HG03457 (cell line): Measurements from ENCODE around the gene PEX11G.
A peak's percentile ranks its signal among the peaks of the same experiment; 100 is the strongest.

Source experiments
- ATAC-seq: cut with Tn5 transposase; IDR thresholded peaks from one replicate; pipeline ENCODE4 v1.9.1; 2021; ENCODE audit warnings: moderate number of reproducible peaks; ENCODE audit not compliant: unreplicated experiment

PEX11G gene

GRCh38 chr19:7488736-7489353 is at the start of gene PEX11G:
PEX11G (minus strand) TSS chr19:7489035; CDS start chr19:7489010, 25 bp downstream.
- ATAC-seq: peak; percentile 54

GRCh38 chr19:7535998-7536695 is 47.3 kb upstream of the PEX11G start:
- no peak for ATAC-seq

DNA sequence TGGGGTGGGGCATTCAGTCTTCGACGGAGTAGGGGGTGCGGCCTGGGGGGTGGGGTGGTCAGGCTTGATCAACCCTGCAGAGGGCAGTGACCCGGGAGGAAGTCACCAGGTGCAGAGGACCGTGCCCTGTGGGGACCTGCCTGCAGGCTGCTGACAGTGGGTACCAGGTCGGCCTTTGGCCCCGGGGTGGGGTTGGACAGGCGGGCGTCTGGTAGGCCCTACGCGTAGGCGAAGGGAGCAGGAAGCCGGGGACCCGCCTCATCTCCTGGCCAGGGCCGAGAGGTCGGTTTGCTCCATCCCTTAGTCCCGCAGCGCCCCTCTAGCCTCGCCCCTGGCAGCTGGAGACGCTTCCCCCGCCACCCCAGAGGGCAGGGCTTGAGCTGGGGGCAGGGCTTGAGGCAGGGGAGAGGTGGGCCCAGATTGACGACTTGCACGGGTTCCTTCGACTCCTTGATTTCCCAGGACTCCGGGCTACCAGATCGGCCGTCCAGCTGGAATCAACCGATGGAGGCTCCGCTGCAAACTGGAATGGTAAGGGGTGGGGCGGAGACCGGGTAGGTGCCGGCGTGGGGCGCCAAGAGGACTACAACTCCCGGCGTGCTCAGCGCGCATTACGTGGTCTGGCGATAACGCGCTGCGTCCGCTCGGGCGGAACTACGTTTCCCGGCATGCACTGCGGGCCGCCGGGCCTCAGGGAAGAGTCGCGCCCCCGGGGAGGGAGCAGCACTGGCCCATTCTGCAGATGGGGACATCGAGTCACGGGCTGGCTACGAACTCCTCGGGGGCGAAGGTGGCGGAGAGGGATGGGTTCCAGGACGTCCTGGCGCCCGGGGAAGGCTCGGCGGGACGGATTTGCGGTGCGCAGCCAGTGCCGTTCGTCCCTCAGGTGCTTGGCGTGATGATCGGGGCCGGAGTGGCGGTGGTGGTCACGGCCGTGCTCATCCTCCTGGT is 46.5 kb upstream of the PEX11G start, which contains the start of gene PNPLA6:
PNPLA6 (plus strand) TSS at position 671 of the 951 bp plus-strand sequence; CDS start at position 743, 72 bp downstream.
- peak; percentile 50 for ATAC-seq

GRCh38 chr19:7534531-7535046 is 45.8 kb upstream of the PEX11G start:
- ATAC-seq: no peak

DNA sequence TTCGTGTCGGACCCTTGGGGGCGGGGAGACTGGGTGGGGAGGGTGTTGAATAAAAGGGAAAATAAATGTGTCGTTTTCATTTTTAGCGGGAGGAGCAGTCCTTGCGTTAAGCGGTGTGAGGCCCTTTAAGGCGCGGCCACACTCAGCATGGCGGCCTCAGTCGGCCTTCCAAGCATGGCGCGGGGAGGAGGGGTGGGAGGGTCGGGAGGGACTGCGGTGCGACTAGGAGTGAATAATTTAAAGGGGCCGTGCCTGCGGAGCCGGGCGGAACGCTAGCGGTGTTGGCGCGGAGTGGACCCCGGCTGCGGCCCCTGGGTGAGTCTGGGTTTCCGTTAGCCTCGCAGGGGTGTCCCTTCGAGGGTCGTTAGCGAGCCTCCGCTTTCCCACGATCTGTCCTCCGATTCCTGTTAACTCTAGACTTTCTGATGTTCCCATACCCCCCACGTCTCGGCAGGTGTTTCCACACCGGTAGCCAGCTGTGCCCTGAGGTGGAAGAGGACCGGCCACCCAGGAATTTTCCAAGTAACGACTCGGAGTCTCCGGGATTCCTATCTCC is 45.2 kb upstream of the PEX11G start:
- no peak for ATAC-seq

GRCh38 chr19:7533281-7533885 is 44.5 kb upstream of the PEX11G start:
- no peak for ATAC-seq

- no peak for ATAC-seq
These were observed 41.0 kb upstream of the PEX11G start for GRCh38 chr19:7529610-7530490.

GRCh38 chr19:7529246-7529600 is 40.4 kb upstream of the PEX11G start:
- ATAC-seq: no peak

DNA sequence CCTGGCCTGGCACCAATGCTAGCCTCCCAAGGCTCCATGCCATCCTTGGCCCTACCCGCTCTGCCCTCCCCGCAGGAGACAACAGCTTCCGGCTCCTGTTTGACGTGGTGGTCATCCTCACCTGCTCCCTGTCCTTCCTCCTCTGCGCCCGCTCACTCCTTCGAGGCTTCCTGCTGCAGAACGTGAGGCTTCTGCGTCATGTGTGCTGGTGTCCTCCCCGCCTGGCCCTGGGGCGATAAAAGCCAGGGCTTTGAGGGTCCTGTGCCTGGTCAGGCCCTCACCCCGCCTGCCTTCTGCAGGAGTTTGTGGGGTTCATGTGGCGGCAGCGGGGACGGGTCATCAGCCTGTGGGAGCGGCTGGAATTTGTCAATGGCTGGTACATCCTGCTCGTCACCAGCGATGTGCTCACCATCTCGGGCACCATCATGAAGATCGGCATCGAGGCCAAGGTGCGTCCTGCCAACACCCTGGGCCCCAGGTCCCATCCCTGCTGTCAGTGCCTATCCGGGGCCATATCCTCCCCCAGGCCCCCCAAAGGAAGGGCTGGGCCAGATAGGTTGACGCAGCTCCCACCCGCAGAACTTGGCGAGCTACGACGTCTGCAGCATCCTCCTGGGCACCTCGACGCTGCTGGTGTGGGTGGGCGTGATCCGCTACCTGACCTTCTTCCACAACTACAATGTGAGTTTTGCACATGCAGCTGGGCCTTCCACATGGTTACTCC is 39.8 kb upstream of the PEX11G start:
- ATAC-seq: no peak

GRCh38 chr19:7528192-7528519 is 39.3 kb upstream of the PEX11G start:
- no peak for ATAC-seq

GRCh38 chr19:7527516-7528191 is 38.8 kb upstream of the PEX11G start:
- ATAC-seq: no peak

- no peak for ATAC-seq
These were observed 37.5 kb upstream of the PEX11G start for GRCh38 chr19:7526059-7526929.

DNA sequence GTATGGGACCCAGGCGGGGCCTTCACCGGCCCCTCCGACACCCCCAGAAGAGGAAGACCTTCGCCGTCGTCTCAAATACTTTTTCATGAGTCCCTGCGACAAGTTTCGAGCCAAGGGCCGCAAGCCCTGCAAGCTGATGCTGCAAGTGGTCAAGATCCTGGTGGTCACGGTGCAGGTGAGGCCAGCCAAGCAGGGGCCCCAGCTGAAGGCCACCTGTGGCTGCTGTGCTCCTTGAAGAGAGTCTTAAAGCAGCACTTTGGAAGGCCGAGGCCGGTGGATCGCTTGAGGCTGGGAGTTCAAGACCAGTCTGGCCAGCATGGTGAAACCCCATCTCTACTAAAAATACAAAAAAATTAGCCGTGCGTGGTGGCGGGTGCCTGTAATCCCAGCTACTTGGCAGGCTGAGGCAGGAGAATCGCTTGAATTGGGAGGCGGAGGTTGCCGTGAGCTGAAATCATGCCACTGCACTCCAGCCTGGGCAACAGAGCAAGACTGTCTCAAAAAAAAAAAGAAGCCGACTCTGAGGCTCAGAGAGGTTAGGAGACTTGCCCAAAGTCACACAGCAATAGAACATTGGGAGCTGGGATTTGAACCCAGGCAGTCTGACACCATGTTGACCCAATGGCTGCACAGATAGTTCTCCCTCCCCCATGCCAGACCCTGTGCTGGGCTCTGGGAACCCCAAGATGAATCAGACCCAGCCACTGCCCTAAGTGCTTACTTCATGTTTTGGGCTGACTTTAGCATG is 36.3 kb upstream of the PEX11G start:
- no peak for ATAC-seq

GRCh38 chr19:7524523-7524922 is 35.7 kb upstream of the PEX11G start:
- ATAC-seq: no peak

DNA sequence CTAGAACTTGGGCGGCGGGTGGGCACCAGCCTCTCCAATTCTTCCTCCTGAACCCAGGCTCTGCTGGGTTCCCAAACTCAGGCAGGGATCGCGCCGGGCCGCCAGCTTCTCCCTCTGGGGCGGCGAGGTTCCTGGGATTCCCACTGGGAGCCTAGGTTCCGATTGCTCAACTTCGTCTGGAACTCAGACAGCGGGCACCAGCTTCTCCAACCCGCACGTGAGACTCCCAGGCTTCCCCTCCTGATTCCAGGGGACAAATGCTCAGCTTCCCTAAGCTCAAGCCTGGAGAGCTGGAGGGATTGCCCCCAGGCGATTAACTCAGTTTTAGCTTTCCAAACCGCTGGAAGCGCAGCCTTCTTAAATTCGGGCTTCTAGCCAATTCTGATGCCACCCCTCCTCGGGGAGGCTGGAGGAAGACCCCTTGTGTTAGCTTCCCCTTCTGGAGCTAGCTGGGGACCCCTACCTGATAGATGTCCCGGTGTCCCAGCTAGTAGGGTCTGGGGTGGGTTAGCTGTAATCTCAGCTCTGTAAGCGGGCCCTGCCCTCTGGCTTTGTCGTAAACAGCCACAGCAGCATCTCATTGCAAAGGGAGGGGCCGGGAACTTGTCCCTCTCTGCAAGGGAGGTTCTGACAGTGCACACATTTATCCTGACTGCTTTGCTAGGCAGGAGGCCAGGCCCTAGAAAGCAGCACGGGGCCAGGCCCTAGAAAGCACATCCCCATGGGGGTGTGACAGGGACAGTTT is 34.3 kb upstream of the PEX11G start:
- no peak for ATAC-seq
